GM21619 (cell line): ENCODE results near the gene SEC24D.

Experiments
- ATAC-seq: cut with Tn5 transposase; IDR thresholded peaks from one replicate; pipeline ENCODE4 v1.9.1; 2021; ENCODE audit not compliant: unreplicated experiment

The SEC24D gene

DNA sequence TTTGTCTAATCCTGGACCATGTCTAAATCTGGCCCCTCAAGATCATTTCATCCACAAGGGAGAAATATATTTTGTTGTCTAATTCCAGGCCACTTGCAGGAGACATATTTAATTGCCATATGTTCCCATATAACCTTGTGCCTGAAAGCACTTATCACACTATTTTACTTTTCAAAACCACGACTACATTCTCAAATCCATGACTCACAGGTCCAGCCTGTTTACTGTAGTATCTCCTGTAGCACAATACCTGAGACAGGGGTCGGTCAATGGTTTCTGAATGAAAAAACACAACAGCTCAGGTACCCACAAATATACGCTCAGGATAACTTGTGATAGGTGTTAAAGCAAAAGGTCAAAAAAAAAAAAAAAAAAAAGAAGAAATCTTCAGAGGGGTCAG lies 60.9 kb downstream of the SEC24D start:
- no peak for ATAC-seq

DNA sequence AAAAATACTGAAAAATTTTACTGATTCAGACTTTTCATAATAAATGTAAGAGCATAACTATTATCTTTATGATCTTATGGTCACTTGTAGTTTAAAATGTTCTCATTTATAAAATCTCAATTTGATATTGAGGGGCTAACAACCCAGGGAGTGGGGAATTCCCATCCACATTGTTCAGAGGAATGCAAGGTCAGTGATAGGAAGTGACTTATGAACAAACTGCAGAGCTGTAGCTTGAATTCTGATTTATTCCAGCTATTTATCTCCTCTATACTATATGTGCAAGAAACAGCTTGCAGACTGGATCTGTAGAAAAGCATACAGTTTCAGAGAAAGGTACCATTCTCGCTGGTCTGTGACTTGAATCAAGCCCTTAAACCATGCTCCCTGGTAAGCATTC lies 61.6 kb downstream of the SEC24D start:
- ATAC-seq, result no peak

DNA sequence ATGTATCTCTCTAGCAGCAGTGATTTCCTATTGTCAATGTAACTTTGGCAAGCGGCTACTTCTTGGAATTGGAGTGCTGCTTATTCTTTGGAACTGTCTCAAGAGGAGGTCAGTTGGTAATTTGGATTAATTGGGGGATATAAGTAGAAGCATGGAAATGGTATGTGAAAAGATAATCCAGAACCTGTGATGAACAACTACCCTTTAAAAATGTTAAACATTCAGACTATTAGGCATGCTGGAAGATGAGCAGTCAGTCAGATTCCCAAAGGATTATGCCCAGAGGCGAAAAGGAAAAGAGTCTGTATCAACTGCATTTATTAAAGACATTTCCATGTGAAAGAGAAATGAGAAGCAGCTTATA lies 62.5 kb downstream of the SEC24D start:
- no peak for ATAC-seq

DNA sequence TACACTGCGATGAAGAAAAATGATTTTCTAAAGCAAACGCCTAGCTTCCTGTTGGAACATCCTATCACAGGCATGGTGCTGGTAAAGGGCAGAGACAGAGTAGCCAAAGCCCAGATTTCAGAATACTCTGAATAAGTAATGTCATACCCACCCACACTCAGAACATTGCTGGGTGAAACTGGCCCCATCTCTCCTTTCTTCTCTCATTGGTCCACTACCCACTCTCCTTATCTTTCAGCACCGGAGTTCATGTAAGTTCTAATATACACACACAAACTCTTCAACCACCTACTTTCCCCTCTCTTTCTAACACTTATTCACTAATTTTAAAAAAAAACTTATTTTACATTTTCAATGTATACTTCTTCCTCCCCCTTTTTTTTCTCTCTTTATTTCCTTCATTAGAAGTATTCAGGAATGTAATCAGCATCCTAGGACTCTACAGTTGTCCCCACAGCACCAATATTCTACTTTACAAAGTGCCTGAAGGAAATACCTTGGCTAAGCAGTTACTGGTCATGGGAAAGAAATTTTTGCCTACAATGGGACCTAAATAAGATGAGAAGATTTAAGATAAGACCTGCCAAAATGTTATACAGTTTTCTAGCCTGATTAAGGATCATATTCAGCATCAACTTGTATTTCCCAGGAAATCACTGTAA lies 63.0 kb downstream of the SEC24D start:
- no peak for ATAC-seq

DNA sequence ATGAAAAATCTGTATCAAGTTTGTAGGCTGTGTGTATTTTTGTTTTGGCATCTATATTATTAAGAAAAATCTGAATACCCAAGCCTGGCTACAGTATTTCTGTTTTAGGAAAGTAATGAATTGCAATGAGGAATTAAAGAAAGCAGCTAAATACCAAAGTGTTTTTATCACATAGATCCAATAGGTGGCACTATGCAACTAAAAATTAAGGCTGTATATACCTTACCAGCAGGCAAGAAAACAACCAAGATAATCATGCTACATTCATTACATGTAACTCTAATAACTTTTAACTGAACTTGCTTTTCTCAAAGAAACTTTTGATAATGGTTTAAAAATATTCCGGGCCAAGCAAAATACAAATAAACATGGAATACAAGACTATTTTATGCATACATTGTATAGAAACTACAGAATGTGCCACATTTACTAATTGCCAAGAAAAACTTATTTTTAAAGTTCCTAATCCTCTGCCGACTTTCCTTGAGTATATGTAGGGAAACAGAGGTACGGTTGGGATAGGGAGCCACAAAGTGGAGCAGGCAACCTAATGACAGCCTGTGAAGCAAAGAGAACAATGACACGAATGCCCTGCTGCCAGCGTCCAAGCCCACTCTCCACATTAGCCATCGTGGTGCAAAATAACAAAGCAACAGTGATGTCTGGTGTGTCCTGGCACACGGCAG lies 63.7 kb downstream of the SEC24D start:
- ATAC-seq, result peak; percentile 83

DNA sequence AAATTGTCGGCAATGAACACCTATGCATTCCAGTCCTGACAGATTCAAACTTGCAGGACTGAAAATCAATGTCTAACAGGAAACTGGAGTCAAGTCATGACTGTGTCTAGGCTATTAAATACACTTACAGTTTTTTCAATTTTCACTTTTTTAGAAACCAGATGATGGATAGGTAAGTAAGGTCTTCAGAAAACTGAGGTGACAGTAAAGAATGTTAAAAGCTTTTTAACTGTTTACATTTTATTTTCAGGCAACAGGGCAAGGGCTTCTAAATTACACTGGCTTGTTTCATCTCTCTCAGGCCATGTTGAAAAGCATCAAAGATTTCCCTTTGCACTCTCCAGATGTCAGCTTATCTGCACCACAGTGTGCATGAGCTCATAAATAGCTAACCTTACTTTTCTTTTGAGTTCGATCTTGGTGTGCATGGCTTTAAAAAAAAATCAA lies 65.2 kb downstream of the SEC24D start:
- ATAC-seq, result no peak

DNA sequence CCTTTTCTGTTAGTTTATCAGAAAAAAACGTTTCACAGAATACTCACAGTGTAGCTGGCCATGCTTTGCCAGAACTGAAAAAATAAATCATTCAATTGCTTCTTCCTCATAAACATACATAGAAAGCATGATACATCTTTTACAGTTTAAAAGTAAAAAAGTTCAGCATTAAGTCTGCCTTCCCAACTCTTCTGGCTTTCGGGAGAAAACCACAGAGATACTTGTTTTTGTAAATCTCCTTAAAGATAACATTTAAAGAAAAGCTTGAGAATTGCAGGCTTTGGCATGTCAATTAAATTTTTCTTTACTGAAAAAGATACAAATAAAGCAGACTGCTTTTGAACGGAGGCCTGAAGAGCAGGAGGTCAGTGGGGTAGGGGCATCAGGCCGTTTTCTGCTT lies 66.8 kb downstream of the SEC24D start:
- no peak for ATAC-seq

DNA sequence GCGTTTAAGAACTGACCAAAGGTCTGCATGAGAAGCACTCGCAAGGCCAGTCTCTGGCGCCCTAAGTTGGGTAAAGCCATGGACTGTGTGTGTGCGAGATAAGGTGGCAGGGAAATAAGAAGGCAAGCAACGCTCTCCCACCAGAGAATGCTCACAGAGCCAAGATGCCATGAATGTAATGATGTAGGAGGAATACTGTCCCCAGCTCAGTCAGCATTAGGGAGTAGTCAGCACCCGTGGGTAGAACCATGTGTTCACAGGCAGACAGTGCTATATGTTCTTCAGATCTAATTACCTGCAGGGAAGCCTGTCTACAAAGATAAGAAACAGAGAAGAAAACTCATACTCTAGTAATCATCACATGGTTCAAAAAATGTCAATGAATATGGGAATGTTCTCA lies 68.8 kb downstream of the SEC24D start:
- ATAC-seq, result no peak

DNA sequence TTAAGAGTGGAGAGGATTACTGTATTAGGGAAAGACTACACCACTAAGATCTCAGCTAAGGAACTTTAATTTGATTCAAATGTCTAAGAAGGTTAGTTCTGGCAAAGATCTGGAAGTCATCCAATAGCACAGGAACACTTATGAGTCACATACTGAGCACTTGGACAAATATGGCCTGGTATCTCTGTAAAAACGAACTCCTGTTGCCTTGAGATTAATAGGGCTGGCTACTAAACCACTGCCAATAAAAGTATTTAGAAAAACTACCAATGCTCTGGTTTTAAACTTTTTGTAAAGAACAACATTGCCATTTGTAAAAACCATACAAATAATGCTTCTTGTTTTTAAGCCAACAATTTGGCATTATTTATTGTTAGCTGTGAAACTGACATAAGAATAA lies 70.5 kb downstream of the SEC24D start:
- no peak for ATAC-seq

DNA sequence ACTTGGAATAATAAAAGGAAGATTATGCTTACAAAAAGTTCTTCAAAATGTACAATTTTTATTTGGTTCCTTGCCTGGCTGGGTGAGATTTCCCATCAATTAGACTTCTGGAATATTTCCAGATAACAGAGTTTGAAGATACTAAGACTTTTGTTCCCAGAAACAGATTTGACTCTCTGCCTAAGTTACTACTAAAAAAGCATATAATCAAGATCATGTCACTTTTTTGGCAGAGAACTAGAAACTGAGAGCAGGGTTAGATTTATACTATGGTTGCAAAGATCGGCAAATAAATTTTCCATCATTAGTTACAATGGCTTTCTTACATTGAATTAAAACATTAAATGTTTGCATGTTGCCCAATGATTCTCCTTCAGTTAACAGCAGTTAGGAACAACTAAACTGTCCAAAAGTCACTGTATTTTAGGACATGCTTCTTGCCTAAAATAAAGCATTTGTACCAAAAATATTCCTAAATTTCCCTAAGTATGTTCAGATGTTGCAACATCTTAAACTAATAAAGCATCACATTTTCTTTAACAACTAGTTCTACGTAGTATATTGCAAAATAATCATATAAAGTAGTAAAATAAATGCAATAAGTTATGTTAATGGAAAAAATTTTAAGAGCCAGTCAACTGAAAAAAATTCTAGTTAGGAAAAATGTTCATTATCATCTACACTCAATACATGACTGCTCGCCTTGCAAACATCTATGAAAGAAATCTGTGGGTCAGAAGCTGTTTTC lies 73.0 kb downstream of the SEC24D start:
- no peak for ATAC-seq

DNA sequence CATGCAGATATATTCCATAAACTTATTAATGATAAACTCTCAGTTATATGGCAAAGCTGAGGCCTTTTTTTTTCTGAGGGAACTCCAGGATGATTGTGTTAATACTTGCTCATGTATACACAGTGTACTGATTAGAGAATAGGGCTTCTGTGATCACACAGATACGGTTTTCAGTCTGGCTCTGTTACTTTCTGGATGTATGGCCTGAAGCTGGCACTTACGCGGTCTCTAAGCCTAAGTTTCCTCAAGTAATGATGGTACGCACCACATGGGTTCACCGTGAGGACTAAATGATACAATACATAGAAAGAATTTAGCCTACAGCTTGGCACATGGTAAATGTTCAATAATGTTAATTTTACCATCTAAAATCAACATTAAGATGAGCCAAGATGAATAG lies 73.8 kb downstream of the SEC24D start:
- no peak for ATAC-seq

DNA sequence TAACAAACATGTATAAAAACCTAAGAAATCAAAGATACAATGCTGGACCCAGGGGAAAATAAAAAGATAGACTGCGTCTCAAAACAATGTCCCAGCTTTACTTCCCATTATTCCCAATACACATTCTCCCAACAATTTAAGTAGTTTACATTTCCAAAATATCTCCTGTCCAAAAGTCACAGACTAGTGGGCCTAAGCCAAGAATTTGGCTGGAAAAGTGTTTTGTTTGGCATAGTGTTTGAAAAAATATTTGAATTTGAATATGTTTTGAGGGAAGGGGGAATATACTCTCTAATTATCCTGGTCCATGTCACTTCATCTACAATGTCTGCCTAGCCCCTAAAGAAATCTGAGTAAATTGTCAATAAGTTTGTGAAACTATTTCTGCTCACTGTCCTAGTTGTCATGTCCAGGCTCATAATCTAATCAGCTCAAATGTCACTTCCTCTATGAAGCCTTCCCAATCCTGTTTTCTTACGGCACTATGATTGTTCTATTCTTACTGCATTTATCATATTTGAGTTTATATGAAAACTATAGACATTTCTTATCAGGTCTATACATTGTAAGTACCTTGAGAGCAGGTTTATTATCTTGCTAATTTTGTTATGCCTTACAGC lies 74.4 kb downstream of the SEC24D start:
- ATAC-seq, result no peak

DNA sequence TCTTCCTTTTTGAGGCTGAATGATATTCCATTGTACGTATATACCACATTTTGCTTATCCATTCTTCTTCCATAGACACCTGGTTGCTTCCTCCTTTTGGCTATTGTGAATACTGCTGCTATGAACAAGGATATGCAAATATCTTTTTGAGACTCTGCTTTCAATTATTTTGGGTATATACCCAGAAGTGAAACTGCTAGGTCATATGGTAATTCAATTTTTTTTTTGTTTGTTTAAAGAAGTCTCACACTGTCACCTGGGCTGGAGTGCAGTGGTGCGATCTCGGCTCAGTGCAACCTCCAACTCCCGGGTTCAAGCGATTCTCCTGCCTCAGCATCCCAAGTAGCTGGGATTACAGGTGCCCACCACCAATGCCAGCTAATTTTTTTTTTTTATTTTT lies 75.4 kb downstream of the SEC24D start:
- ATAC-seq, result peak; percentile 98

DNA sequence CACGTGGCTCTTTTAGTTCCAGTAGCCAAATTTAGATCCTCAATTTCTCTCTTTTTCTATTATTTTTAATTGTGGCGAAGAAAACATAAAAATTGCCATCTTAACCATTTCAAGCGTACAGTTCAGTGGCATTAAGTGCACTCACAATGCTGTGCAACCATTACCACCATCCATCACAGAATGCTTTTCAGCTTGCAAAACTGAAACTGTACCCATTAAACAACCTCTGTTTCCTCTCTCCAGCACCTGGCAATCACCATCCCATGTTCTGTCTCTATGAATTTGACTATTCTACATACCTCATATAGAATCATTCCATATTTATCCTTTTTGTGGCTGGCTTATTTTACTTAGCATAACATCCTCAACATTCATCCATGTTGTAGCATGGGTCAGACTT lies 75.8 kb downstream of the SEC24D start:
- ATAC-seq, result peak; percentile 37

DNA sequence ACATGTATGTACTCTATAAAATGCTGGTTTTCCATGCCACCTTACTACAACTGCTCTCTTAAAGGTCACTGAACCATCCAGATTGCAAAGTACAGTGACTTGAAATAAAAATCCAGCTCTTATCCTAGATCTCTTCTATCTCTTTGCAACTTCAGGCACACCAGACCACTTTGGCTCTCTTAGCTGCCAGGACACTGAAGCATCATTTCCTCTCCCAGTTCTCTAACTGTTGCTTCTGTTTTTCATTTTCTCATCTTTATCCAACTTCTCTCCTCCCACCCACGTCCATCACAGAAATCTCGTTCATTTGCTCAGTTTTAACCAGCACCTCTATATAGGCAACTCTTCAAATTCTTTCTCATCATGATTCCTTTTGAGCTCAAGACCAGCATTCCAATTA lies 76.4 kb downstream of the SEC24D start:
- no peak for ATAC-seq

DNA sequence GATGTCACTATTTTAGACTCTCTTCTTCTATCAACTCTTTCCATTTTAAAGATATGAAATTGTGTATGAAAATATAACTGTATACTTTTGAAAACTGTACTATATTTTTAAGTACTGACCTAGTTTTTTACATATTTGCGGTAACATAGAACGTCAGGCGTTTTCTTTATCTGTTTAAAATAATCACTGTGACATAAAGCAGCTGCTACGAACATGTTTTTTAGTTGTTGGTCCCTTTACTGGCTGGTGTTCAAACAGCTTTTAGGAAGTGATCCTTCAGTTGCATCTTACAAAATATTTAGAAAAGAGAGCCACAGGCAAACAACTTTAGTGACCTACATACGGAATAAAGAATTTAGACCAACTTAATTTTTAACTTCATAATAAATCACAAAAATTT lies 77.6 kb downstream of the SEC24D start:
- no peak for ATAC-seq

DNA sequence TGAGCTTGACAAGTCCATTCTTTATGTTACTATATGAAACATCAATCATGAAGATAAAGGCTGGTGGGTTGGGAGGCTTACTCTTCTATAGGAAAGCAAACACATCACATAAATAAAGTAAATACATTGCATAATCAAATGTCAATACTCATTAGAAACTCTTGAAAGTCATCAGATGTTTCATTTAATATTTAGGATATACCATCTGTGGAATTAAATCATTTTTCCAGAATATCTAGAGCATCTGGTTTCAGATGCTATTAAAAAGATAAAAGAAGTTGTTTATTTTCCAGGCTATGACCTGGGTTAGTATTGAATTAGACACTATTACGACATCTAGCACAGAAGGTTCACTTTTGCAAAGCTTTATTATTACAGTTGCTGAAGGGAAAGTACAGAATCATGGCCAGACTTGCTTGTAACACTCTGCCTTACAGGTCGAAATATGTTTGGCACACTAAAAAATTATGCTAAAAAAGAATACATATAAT lies 78.1 kb downstream of the SEC24D start:
- ATAC-seq, result no peak

DNA sequence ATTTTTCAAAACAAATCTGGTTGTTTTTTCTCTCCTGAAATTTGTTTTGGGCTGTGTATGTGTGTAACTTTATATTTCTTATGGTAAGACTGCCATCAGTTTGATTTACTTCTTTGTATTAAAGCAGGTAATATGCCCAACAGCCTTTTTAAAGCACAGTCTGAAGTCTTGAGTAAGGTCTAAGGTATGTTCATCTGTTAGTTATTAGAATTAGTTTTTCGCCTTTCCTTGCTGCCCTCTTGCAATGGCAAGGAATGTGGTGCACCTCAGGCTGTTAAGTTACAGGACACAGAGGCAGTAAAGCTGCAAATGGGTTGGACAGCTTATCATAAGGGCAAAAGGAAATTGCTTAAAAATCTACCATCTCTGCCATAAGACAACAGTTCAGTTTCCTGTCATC lies 79.0 kb downstream of the SEC24D start:
- ATAC-seq, result no peak

DNA sequence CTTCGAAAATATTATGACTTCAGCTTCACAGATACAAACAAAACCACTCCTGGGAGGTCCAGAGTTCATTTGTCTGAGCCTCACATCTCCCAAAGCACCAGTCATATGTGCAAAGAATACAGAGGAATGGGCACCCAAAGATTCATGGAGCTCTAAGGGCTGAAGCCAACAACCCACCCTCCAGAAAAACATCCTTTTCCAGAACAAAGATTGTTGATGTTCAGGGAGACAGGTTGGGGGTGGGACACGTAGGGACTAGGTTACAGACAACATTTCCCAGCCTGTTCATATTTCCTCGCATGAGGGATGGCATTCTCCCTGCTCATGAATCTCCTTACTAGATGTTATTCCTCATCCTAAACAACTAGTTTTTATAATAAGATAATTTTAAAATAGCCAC lies 79.5 kb downstream of the SEC24D start:
- no peak for ATAC-seq

DNA sequence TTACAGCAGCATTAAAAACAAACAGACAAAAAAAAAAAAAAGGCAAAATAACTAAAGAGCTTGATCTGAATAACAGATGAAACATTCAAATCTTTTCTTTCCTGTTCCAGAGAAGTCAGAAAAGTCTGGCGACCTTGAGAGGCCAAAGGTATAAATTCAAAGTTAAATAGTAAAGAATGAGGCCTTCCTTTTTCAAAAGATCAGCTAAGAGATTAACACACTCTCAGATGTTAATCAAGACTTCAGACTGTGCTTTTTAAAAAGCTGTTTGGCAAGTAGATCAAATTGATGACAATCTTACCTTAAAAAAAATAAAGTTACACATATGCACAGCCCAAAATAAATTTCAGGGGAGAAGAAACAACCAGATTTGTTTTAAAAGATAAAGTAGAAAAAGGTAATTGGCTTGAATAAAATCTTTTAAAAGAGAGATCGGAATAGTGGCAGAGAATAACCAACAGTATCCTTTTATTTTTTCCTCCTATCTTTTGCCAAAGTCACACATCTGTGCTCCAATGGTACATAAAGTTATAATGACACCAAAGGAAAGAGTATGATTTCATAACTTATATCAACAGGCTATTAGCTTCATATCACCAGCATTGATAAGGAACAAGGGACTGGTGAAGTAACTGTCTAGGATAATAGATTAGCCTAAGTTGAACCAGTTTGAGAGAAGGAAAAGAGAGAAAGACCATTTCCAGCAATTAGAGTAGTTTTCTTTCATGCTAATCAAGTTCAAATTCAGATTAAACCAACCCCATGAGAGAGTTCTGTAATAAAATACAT lies 80.3 kb downstream of the SEC24D start:
- ATAC-seq, result no peak

DNA sequence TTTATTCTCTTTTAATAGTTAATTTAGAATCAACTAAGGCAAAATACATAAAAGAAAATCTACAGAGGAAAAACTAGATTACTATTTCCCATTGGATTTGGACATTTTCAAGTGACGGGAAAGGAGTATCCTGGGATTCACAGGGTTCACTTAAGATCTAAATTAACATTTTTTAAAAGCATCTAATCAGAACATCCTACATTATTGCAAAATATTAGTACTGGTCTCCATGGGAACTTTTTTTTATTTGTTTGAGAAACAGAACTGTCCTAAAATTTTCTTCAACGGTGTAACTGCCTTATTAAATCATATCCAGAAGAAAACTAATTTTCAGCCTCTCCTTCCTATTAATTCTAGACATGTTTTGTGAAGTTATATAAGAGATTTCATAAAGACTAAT lies 81.0 kb downstream of the SEC24D start:
- no peak for ATAC-seq
